OCI-LY7 (cell line): Measurements from ENCODE around the gene PARG.
"Not testable (repeated sequence)": the region's sequence is repeated elsewhere in the genome, so short reads cannot be mapped to it uniquely, and the experiment has no call there.

Source experiments
- EZH2phosphoT487 ChIP-seq: fragments of 200-600 bp; sonication (generic); IDR thresholded peaks from 2 replicates; pipeline ENCODE4 v1.6.1; 2018; ENCODE audit warnings: low read depth, borderline replicate concordance, mild to moderate bottlenecking, mixed run types, antibody characterized with exemption, low read length, moderate library complexity, mixed read lengths
- TF ChIP-seq, protein P1 (sequence below): fragments of 200-600 bp; sonication (generic); conservative IDR thresholded peaks from 2 replicates; pipeline ENCODE4 v1.5.1; 2014; ENCODE audit warnings: mild to moderate bottlenecking, antibody characterized with exemption, low read length, moderate library complexity, mixed read lengths

DNA sequence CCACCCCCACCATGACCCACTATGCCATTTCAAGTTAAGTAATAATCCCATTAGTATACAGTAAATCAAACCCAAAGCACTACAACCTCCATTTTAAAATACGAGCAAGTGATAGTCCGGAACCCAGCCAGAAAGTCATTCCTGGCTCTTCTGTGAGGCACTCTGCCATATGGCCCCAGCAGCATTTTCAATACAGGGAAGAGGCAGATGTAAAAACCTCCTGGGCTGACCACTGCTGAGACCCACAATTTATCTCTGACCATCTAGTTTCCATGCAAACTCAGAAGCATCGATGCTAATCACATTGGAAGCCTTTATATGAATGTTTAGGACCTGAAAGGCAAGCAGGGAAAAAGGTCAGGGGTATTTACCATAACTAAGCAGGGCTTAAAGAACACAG lies 69.1 kb downstream of the PARG start:
- TF ChIP-seq, protein P1, sequence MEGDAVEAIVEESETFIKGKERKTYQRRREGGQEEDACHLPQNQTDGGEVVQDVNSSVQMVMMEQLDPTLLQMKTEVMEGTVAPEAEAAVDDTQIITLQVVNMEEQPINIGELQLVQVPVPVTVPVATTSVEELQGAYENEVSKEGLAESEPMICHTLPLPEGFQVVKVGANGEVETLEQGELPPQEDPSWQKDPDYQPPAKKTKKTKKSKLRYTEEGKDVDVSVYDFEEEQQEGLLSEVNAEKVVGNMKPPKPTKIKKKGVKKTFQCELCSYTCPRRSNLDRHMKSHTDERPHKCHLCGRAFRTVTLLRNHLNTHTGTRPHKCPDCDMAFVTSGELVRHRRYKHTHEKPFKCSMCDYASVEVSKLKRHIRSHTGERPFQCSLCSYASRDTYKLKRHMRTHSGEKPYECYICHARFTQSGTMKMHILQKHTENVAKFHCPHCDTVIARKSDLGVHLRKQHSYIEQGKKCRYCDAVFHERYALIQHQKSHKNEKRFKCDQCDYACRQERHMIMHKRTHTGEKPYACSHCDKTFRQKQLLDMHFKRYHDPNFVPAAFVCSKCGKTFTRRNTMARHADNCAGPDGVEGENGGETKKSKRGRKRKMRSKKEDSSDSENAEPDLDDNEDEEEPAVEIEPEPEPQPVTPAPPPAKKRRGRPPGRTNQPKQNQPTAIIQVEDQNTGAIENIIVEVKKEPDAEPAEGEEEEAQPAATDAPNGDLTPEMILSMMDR, result not testable (repeated sequence)
- not testable (repeated sequence) for TF ChIP-seq EZH2phosphoT487
